HFFc6 (cell line): Measurements from ENCODE around the gene SREK1IP1. TPM values are rescaled to one million over a fixed set of nuclear protein-coding genes. Genes with fewer than 3 reads are reported as not detected.

Experiments
- DNase-seq: peaks from one replicate; pipeline ENCODE4 v3.0.0-alpha.2; 2018
- H3K27ac Mint-ChIP-seq: 2 replicates; pipeline ENCODE4 v1.8.0; 2020; ENCODE audit warnings: mild to moderate bottlenecking, mixed read lengths
- H3K27me3 Mint-ChIP-seq: 2 replicates; pipeline ENCODE4 v1.8.0; 2021; ENCODE audit warnings: mild to moderate bottlenecking, moderate library complexity, mixed read lengths; ENCODE audit not compliant: insufficient read depth
- H3K36me3 Mint-ChIP-seq: 2 replicates; pipeline ENCODE4 v1.8.0; 2021; ENCODE audit warnings: low read depth, mixed read lengths
- H3K4me1 Mint-ChIP-seq: 2 replicates; pipeline ENCODE4 v1.8.0; 2020; ENCODE audit warnings: low read depth, mixed read lengths
- H3K4me3 Mint-ChIP-seq: 2 replicates; pipeline ENCODE4 v1.8.0; 2020; ENCODE audit warnings: mild to moderate bottlenecking, moderate library complexity, mixed read lengths
- H3K9me3 Mint-ChIP-seq: 2 replicates; pipeline ENCODE4 v1.8.0; 2020; ENCODE audit warnings: mild to moderate bottlenecking, mixed read lengths
- CTCF ChIP-seq: fragments of 200-600 bp; sonication (generic); IDR thresholded peaks from 2 replicates; pipeline ENCODE4 v1.5.0; 2021; ENCODE audit warnings: antibody characterized with exemption, mild to moderate bottlenecking
- total RNA-seq, 6 experiments: library from RNA; stranded (reverse); fragmentation: NEBNext Ultra II Directional; extraction: Animal tissue kit (Norgen Biotek cat#: 25700); gene quantifications; 2 replicates in 1 of 6; 3 replicates in 5 of 6; pipeline ENCODE4 v1.2.3, GENCODE V29; 2021

Gene SREK1IP1
- total RNA-seq, 6 experiments from 2014 or later = 20.8 to 24.5 (median 22.6) TPM

GRCh38 chr5:64688391-64688790, 80.1 kb downstream of the SREK1IP1 start:
- Mint-ChIP-seq H3K36me3 (no peaks in the 10 kb centered on the region), H3K27ac (no peak overlapping the region), H3K4me1 (peaks cover 7% of the 10 kb centered on the region), H3K27me3 (peaks cover 24% of the 10 kb centered on the region), H3K9me3 (no peaks in the 10 kb centered on the region), H3K4me3 (no peak overlapping the region)
- no peak for TF ChIP-seq CTCF
- no peak for DNase-seq

GRCh38 chr5:64685866-64686265, 82.6 kb downstream of the SREK1IP1 start:
- Mint-ChIP-seq H3K4me3 (no peak overlapping the region), H3K9me3 (no peaks in the 10 kb centered on the region), H3K27me3 (peaks cover 25% of the 10 kb centered on the region), H3K36me3 (no peaks in the 10 kb centered on the region), H3K27ac (no peak overlapping the region), H3K4me1 (peaks cover 6% of the 10 kb centered on the region)
- no peak for DNase-seq
- TF ChIP-seq CTCF = no peak

GRCh38 chr5:64682608-64683007, 85.9 kb downstream of the SREK1IP1 start:
- Mint-ChIP-seq H3K9me3 (no peaks in the 10 kb centered on the region), H3K4me1 (no peaks in the 10 kb centered on the region), H3K36me3 (no peaks in the 10 kb centered on the region), H3K27ac (no peak overlapping the region), H3K27me3 (peaks cover 22% of the 10 kb centered on the region), H3K4me3 (no peak overlapping the region)
- no peak; the same call in 1 of the 2 replicates for TF ChIP-seq CTCF
- DNase-seq = no peak

- DNase-seq = peak; percentile 4
- no peak overlapping the region for H3K27ac Mint-ChIP-seq
Observed at GRCh38 chr5:64680289-64680688, 88.2 kb downstream of the SREK1IP1 start.

GRCh38 chr5:64678374-64678773, 90.1 kb downstream of the SREK1IP1 start:
- Mint-ChIP-seq H3K27ac (no peak overlapping the region), H3K9me3 (no peaks in the 10 kb centered on the region), H3K27me3 (peaks cover 27% of the 10 kb centered on the region), H3K4me1 (no peaks in the 10 kb centered on the region), H3K36me3 (no peaks in the 10 kb centered on the region), H3K4me3 (no peak overlapping the region)
- no peak for DNase-seq
- no peak for TF ChIP-seq CTCF

More at GRCh38 chr5:64680289-64680688, 88.2 kb downstream of the SREK1IP1 start:
- H3K4me3 Mint-ChIP-seq = no peak overlapping the region; the same call in 1 of the 2 replicates
- no peaks in the 10 kb centered on the region for H3K36me3 Mint-ChIP-seq
- peaks cover 25% of the 10 kb centered on the region for H3K27me3 Mint-ChIP-seq
- peak; percentile 31; the same call in 1 of the 2 replicates for TF ChIP-seq CTCF
- H3K4me1 Mint-ChIP-seq = no peaks in the 10 kb centered on the region
- H3K9me3 Mint-ChIP-seq = no peaks in the 10 kb centered on the region

- Mint-ChIP-seq H3K27me3 (peaks cover 16% of the 10 kb centered on the region), H3K9me3 (no peaks in the 10 kb centered on the region), H3K4me3 (no peak overlapping the region), H3K27ac (no peak overlapping the region), H3K4me1 (0 out of 2 replicates have a peak, but pooled peaks cover under 1% of the 10 kb centered on the region), H3K36me3 (no peaks in the 10 kb centered on the region)
- DNase-seq = no peak
- no peak for TF ChIP-seq CTCF
Observed at GRCh38 chr5:64671678-64672077, 96.8 kb downstream of the SREK1IP1 start.
